ELF-1 (cell line): Measurements from ENCODE around the gene OPA3.

Experiments
- DNase-seq: peaks from one replicate; pipeline ENCODE4 v3.0.0-alpha.2; 2016; ENCODE audit warnings: low read depth, low spot score

OPA3 gene

DNA sequence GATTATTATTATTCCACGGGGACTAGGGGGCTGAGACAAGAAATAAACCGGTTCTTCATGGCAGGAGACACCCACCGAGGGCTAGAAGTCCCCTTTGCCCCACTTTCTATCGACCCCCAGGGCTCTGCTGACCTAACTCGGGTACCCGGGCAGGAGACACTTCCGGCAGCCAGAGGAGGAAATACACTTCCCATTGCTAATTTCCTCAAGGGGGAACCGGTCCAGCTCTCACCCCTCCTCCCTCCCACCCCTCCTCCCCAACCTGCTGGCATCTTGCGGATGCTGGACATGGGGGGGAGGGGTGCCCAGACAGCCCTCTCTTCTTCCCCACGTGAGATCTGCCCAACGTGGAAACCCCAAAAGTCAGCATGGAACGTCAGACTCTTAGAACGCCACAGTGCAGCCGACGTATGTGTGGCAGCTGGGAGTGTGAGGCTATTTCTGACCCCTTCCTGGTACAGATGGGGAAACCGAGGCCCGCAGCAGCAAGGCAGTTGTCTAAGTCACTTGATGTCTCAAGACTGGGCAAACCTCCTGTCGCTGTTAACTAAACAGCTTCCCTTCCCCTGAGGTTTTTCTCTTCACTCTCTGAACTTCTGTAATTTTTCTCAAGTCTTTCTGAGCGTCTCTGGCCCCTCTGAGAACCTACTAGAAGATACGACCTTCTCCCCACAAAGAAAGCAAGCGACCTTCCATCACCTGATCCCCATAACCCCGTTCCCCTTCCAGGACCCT is 13.8 kb upstream of the OPA3 start:
- no peak for DNase-seq

DNA sequence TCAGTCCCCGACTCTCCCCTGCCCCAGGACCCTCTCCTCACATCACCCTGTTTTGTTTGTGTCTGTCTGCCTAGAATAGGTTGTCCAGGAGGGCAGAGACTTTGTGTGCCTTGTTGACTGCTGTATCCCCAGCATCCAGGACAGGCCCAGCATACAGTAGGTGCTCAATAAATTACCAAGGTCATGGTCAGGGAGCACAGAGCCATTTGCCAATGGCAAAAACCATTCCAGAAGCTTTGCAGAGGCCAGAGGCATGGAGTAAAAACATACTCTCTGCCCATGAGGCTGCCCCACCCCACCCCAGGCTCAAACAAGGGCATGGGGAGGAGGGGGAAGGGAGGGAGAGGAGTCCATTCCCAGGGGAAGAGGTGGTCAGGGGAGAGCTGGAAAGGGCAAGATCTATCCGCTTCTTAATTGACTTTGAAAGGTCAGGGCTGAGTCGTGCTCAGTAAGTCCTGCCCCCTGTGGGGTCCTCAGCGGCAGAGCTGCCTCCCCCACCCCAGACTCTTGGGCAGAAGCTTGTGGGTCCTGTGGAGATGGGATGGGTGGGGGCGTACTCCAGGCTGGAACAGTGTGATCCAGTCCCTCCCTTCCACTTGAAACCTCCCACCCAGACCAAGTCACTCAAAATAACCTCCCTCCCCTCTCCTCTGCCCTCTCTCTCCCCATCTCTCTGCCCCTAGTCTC is 13.0 kb upstream of the OPA3 start:
- DNase-seq = no peak

DNA sequence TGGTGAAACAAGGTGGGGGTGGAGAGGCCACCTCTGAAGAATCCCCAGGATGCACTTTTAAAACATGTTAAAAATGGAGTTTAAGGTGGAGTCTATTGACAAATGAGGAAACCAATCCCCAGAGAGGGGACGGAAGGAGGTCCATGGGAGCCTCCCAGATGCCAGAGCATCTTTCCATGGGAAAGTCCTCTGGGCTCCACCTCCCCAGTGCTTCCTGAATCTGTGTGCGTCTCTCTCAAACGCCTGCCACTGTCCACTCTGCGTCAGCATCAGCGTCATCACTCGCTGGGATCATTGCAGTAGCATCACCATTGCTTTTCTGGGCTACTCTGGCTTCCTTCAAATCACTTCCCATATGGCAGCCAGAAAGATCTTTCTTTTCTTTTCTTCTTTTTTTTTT is 11.2 kb upstream of the OPA3 start:
- DNase-seq = no peak

DNA sequence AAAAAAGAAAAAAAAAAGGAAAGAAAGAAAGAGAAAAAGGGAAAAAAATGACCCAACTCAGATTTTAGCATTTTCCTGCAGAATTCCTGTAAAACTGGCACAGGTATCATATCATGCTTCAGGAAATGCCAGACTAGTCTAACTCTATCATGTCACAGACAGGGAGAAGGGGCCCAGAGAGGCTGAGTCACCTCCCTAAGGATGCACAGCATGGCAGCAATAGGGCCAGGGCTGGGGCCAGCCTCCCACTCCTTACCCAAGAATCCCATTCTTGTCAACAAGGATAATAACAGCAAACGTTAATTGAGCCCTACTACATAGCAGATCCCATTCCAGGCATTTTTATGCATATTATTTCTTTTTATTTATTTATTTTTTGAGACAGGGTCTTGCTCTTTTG is 8.9 kb upstream of the OPA3 start:
- no peak for DNase-seq

DNA sequence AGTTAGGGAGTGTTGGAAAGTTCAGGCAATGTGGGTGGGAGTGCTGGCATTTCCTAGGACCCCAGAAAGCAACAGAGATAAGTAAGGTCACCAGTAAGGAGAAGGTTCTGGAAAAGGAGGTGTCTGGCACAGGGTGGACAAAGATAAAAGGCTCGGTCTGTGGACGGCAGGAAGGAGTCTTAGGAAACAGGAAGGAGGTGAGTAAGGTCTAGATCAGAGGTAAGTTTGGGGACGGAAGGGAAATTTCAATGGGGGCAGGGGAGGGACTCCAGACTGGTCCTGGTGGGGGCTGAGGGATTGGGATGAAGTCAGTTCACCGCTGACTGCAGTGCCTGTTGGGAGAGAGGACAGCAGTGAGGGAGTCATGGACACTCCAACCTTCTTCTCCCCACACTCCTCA is 7.8 kb upstream of the OPA3 start:
- DNase-seq = no peak

DNA sequence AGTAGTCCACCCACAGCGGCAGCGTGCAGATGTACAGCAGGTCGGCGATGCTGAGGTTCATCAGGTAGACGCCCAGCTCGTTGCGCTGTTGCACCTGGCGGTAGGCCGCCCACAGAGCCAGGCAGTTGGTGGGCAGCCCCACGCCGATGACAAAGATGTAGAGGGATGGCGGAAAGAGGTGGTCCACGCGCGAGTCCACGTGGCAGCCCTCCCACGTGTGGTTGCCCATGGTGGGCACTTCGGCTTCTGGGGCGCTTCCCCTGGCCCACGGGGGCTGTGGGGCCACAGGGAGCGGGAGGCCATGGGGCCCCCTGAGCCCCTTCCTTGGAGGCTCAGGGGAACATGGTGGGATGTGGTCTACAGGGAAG is 7.0 kb upstream of the OPA3 start:
- DNase-seq = no peak

DNA sequence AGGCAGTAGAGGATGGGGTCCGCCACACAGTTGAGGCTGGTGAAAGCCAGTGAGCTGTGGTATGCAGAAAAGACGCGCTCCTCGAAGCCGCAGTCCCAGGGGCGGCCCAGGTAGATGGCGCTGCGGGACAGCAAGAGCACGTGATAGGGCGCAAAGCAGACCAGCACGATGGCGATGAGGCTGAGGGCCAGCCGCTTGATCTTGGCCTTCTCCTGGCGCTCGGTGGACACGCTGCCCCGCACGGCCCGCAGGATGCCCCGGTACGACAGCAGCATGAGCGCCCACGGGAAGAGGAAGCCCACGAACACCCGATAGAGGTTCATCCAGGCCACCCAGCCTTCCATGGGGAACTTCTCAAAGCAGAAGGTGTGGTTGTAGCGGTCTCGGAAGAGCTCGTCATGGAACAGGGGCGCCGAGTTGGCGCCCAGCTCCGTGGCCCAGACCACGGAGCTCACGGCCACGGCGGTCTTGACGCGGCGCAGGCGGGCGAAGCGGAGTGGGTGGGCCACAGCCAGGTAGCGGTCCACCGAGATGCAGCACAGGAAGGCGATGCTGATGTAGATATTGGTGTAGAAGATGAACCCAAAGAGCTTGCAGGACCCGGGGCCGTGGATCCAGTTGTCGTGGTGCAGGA is 6.5 kb upstream of the OPA3 start:
- DNase-seq = peak; percentile 81

DNA sequence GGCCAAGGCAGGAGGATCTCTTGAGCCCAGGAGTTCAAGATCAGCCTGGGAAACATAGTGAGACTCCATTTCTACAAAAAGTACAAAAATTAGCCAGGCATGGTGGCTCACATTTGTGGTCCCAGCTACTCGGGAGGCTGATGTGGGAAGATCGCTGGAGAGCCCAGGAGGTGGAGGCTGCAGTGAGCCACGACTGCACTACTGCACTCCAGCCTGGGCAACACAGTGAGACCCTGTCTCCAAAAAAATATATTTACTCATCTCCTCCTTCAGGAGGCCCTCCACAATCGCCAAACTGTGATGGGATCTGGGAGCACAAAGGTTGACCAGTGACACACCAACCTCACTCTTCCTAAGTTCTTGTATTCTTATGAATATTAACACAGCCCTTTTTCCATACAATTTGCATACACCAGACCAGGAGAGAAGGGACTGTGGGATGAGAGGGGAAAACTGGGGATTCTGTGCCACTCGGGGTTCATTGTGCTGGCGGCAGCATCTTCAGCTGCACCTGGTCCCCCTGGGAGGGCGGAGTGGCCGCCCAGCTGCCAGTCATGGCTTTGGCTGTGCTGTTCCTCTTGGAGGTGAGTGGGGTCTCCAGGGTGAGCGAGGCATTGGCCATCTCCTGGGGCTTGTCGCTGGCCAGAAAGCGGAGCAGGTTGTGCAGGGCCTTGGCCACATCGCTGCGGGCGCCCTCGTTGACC is 5.8 kb upstream of the OPA3 start:
- no peak for DNase-seq

DNA sequence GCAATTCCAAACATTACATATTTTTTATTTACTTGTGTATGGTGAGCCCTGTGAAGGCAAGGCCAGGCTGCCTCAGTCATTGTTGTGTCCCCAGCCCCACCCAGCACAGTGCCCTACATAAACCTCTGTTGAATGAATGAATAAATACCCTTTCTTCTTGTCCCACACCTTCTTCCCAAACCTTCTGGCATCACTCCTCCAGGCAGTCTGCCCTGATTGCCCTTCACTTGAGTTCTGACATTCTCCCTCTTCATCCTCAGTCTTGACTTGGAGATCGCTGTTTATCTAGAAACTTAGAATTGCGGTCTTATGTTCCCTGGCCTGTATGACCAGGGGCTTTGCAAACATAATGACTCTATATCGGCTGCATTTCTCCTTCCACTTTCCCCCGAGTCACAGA is 5.2 kb upstream of the OPA3 start:
- DNase-seq = no peak

DNA sequence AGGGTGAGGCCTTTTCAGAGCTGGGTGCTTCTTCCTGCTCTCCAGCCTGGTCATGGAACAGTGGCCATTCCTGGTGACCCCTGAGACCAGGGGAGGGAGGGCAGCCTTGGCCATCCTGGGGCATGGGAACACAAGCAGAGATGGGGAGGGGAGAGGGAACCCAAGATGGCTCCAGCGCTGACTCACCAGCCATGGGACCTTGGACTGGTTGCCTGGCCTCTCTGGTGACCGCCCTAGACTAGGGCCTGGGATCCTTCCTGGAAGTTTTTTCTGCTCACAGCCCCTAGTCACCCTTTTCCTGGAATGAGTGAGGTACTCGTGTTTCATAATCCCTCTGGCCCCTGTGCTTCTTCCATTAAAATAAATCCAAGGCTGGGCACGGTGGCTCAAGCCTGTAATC is 3.3 kb upstream of the OPA3 start:
- no peak for DNase-seq

DNA sequence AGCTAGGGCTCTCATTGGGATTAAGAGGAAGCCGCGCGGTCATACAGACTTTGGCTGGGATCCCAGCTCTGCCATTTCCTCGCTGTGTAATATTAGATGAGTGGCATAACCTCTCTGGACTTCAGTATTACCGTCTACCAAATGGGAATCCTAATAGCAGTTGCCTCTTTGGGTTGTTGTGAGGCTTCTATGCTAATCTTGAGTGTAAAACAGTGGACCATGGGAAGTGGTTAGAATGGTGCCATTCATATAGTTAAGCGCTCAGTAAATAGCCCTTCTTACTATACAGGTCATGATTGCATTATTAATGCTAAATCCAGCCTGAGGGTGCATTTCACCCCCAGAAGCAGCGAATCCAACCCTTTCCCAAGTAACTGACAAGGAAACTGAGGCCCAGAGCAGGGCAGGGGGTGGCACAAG is 566 bp upstream of the OPA3 start:
- no peak for DNase-seq

DNA sequence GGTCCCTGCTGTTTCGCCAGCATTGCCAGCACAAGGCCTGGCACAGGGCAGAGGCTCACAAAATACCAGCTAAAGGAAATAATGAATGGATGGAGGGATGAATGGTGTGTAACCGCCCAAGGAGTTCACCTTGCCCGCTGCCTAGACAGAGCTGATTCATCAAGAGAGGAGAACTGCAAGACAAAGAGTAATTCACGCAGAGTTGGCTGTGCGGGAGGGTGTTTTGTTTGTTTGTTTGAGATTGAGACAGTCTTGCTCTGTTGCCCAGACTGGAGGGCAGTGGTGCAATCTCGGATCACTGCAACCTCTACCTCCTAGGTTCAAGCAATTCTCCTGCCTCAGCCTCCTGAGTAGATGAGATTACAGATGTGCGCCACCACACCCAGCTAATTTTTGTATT is 3.0 kb downstream of the OPA3 start:
- DNase-seq = no peak

DNA sequence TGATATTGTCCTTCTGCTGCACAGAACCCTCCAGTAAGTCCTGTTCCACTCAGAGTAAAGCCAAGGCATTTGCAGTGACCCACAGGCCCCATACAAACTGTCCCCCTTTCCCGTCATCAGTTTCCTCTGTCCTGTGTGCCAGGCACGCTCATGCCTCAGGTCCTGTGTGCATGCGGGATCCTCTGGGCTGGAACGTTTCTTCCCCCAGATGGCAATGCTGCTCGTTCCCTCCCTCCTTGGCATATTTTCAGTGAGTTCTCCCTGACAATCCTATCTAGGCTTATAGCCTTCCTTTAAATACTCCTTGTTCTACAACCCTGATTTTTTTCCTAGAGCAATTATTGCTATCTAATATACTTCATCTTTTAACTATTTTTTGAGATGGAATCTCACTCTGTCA is 5.7 kb downstream of the OPA3 start:
- no peak for DNase-seq

DNA sequence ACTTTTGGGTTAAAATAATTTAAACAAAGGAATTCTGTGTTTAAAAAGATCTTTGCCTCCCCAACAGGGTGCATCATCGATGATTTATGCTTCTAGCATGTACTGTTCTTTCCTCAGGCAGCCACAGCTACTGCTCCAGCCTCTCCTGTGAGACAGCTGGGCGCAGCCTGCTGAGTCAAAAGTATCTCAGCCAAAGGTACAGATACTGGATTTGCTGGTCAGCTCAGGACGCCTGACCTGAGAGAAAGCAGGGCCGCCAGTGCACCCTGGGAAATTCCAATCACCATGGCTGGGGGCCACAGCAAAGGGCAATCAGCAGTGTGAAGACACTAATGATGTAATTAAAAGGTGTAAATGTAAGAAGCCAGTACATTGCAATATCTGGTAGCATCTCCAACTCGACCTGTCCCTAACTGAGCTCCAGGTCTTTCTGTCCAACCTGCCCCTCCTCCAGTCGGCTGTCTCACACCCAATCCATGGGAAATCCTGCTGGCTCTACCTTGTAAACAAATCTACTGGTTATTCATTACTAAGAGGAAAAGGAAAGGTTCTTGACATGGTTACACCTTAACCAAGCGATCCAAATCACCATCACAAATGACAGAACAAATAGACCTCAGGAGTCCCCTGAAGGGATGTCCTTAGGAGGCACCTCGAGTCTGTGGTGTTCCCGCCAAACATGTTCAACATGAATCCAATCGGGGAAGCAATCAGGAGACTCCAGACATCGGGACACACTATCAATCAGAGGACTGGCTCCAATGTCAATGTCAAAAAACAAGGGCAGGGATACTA is 7.3 kb downstream of the OPA3 start:
- peak; percentile 81 for DNase-seq

DNA sequence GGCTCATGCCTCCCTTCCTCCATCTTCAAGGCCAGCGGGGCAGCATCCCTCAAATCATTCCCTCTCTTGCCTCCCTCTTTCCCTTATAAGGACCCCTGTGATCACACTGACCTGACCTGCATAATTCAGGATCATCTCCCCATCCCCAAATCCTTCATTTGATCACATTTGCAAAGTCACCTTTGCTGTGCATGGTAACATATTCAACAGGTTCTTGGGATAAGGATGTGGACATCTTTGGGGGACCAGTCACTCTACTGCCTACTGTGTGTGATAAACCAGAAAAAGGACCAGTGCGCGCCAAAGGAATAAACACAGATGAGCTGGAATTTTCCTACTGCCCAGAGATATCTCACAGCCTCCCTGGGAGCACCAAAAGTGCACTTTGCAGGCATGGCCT is 7.9 kb downstream of the OPA3 start:
- DNase-seq = no peak

DNA sequence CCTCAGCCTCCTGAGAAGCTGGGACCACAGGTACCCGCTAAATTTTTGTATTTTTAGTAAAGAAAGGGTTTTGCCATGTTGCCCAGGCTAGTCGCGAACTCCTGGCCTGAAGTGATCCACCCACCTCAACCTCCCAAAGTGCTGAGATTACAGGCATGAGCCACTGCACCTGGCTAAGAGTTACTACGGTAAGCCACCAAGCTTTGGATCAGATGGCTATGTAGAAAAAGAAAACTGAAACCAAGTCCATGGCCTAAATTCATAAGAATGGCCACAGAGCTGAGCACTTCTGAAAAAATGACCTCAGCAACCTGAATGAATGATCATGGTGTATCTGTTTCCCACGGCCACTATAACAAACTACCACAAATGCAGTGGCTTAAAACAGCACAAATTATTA is 9.4 kb downstream of the OPA3 start:
- no peak for DNase-seq

DNA sequence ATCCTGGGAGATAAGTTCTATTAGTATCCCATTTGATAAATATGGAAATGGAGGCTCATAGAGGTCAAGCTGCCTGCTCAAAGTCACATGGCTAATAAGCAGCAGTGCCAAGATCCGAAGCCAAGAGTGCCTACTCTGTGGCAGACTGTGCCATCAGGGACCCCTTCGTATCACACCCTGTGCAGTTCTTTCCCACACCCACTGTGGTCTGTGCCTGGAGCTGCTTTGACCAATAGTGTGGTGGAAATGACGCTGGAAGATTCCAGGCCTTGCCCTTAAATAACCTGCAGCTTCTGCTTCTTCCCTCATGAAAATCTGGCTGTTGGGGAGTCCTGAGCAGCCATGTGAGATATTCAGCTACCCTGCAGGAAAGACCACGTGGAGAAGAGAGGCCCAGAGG is 10.1 kb downstream of the OPA3 start:
- no peak for DNase-seq

DNA sequence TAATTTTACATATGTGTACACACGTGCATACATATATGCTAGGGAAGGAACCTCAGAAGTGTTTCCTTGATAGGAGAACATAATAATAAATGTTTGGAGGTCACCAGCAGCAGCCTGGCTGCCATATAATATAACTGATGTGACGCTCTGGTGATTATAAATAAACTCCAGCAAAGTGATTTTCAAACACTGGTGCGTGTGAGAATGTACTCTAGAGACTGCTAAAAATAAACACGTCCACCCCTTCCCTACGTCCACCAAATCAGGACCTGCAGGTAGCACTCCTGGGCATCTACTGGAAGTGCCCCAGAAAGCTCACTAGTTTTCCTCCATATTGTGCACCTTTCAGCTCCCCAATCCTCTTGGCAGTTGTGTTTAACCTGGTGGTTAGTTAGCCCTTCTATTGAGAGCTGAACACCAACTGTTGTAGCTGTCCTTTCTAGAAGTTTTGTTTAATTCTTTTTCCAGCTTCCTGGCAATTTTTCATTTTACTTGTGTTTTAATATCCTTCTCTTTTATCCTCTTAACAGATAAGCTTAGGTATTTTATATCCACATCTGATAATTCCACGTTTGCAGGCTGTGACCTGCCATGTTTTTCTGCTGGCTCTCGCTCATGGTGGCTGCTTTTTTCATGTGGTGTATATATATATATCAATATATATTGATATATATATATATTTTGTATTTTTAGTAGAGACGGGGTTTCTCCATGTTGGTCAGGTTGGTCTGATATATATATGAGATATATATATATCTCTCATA is 13.0 kb downstream of the OPA3 start:
- no peak for DNase-seq

DNA sequence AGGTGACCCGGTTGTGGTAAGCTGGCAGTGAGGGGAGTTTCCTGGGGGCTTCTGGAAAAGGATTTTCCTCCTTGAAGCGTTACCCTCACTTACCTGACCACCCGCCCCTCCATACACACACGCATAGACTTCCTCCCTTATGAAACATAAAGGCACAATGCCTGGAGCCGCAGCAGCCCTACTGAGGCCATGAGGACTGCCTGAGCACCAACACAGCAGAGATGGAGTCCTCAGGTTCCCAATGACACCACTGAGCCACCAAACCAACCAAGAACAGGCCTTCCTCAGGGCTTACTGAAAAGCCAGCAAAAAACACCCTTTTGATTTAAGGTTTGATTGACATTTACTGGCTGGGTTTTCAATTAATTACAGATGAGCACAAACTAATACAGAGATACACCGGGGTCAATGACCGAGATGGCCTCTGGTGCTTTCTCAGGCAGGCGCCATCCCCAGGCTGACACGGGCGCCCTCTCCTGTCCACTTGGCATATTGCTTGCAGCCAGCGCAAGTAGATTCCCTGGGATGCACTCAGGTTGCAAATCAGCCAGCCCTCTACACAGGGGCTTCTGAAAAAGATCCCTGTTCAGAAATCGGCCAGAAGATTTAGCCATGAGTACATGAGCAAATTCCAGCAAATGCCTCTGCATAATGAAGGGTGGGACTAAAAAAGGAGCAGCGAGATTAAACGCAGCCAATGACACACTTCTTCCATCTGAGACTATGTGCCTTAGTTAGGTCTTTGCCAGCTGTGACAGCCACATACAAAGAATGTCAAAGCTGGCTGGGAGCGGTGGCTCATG is 14.8 kb downstream of the OPA3 start:
- peak; percentile 86 for DNase-seq

DNA sequence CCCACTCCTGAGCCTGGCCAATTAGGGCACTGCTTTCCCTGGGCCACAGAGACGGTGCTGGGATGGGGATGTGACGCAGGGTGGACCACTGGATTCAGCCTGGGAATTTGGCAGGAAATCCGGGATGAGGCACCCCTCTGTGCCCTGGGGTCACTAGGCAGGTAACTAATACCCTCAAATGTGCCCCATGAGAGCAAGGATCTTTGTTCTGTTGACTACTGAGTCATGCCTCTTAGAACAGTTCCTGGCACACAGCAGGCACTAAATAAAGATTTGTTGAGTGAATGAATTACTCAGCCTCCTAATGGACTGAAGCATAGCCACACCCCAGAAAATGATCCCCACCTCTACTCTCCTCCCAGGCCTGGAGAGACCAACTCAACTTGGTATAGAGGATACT is 15.9 kb downstream of the OPA3 start:
- no peak for DNase-seq
